ENCODE data around the gene ATP4A.
"Not testable (repeated sequence)": the region's sequence is repeated elsewhere in the genome, so short reads cannot be mapped to it uniquely, and the experiment has no call there.

The ATP4A gene

GRCh38 chr19:35563207-35563829, at the start of gene ATP4A:
ATP4A (minus strand) TSS chr19:35563658; CDS start chr19:35563629, 29 bp downstream.
- DNase-seq (ENCODE audit: low read depth in 2 of 2) = no peak

- peak; percentile 93 for DNase-seq (ENCODE audit: low read depth in 2 of 2)
Measured at GRCh38 chr19:35612559-35613321, 49.3 kb upstream of the ATP4A start, which contains the start of gene HAUS5. HAUS5 (plus strand) TSS chr19:35612735; CDS start chr19:35612795, 60 bp downstream.

GRCh38 chr19:35612224-35612558, 48.7 kb upstream of the ATP4A start:
- DNase-seq (ENCODE audit: low read depth in 2 of 2) = no peak

GRCh38 chr19:35609851-35610353, 46.4 kb upstream of the ATP4A start:
- DNase-seq (ENCODE audit: low read depth in 2 of 2) = no peak

- no peak for DNase-seq (ENCODE audit: low read depth in 2 of 2)
Measured at GRCh38 chr19:35608251-35608650, 44.8 kb upstream of the ATP4A start.

GRCh38 chr19:35607661-35608060, 44.2 kb upstream of the ATP4A start:
- DNase-seq (ENCODE audit: low read depth in 2 of 2) = no peak

- not testable (repeated sequence) for DNase-seq (ENCODE audit: low read depth in 2 of 2)
Measured at GRCh38 chr19:35607170-35607569, 43.7 kb upstream of the ATP4A start.

GRCh38 chr19:35604436-35604835, 41.0 kb upstream of the ATP4A start:
- not testable (repeated sequence) for DNase-seq (ENCODE audit: low read depth in 2 of 2)

GRCh38 chr19:35601971-35602370, 38.5 kb upstream of the ATP4A start:
- DNase-seq (ENCODE audit: low read depth in 2 of 2) = no peak

- no peak for DNase-seq (ENCODE audit: low read depth in 2 of 2)
Measured at GRCh38 chr19:35596366-35596999, 33.0 kb upstream of the ATP4A start.

- no peak for DNase-seq (ENCODE audit: low read depth in 2 of 2)
Measured at GRCh38 chr19:35595928-35596327, 32.5 kb upstream of the ATP4A start.

- DNase-seq (ENCODE audit: low read depth in 2 of 2) = not testable (repeated sequence)
Measured at GRCh38 chr19:35595026-35595425, 31.6 kb upstream of the ATP4A start.

GRCh38 chr19:35592226-35592625, 28.8 kb upstream of the ATP4A start:
- DNase-seq (ENCODE audit: low read depth in 2 of 2) = no peak

- DNase-seq (ENCODE audit: low read depth in 2 of 2) = no peak
Measured at GRCh38 chr19:35590875-35591274, 27.4 kb upstream of the ATP4A start.

GRCh38 chr19:35587321-35587720, 23.9 kb upstream of the ATP4A start:
- DNase-seq (ENCODE audit: low read depth in 2 of 2) = no peak

- DNase-seq (ENCODE audit: low read depth in 2 of 2) = peak; percentile 10 to 30
Measured at GRCh38 chr19:35585848-35586247, 22.4 kb upstream of the ATP4A start, which contains the start of gene PMIS2. PMIS2 (plus strand) TSS chr19:35586173; CDS start chr19:35586260, 87 bp downstream.

- DNase-seq (ENCODE audit: low read depth in 2 of 2) = no peak
Measured at GRCh38 chr19:35582760-35583159, 19.3 kb upstream of the ATP4A start.

GRCh38 chr19:35578707-35579106, 15.2 kb upstream of the ATP4A start:
- DNase-seq (ENCODE audit: low read depth in 2 of 2) = no peak

GRCh38 chr19:35577918-35578317, 14.5 kb upstream of the ATP4A start:
- no peak for DNase-seq (ENCODE audit: low read depth in 2 of 2)

- no peak for DNase-seq (ENCODE audit: low read depth in 2 of 2)
Measured at GRCh38 chr19:35571406-35571965, 8.0 kb upstream of the ATP4A start.

GRCh38 chr19:35569281-35569781, 5.9 kb upstream of the ATP4A start:
- DNase-seq (ENCODE audit: low read depth in 2 of 2) = no peak

GRCh38 chr19:35566738-35567137, 3.3 kb upstream of the ATP4A start:
- no peak for DNase-seq (ENCODE audit: low read depth in 2 of 2)

Measured in stimulated activated CD8-positive, alpha-beta memory T cell treated with anti-CD3 and anti-CD28 coated beads, Interleukin-2, amount 100 ng/mL, for 48 hours (primary cell).